H7 (cell line): ENCODE data around the gene DTX2. TPM values are rescaled to one million over a fixed set of nuclear protein-coding genes. Genes with fewer than 3 reads are reported as not detected.
"Not testable (repeated sequence)": the region's sequence is repeated elsewhere in the genome, so short reads cannot be mapped to it uniquely, and the experiment has no call there.

Source experiments
- DNase-seq: peaks from one replicate; pipeline ENCODE4 v3.0.0; 2012
- H3K27me3 ChIP-seq: 2 replicates; pipeline ENCODE4 v1.6.0; 2011; ENCODE audit warnings: mild to moderate bottlenecking, low read length; ENCODE audit not compliant: control insufficient read depth, insufficient read depth
- H3K36me3 ChIP-seq: replicated peaks from 2 replicates; pipeline ENCODE4 v1.5.1; 2011; ENCODE audit warnings: low read length; ENCODE audit not compliant: control insufficient read depth, insufficient read depth
- H3K4me3 ChIP-seq: 2 replicates; pipeline ENCODE4 v1.5.1; 2011; ENCODE audit warnings: low read depth, mild to moderate bottlenecking, control low read depth, low read length, moderate library complexity; ENCODE audit not compliant: insufficient read depth
- total RNA-seq: library from RNA; depleted of rRNA; stranded (reverse); fragments of >200 nt; shearing (Covaris generic); gene quantifications from 2 replicates; pipeline ENCODE4 v1.2.3, GENCODE V29; 2014; rRNA removed

Gene DTX2
- total RNA-seq, 1 experiment from 2014 or later = 31.3 TPM

DNA sequence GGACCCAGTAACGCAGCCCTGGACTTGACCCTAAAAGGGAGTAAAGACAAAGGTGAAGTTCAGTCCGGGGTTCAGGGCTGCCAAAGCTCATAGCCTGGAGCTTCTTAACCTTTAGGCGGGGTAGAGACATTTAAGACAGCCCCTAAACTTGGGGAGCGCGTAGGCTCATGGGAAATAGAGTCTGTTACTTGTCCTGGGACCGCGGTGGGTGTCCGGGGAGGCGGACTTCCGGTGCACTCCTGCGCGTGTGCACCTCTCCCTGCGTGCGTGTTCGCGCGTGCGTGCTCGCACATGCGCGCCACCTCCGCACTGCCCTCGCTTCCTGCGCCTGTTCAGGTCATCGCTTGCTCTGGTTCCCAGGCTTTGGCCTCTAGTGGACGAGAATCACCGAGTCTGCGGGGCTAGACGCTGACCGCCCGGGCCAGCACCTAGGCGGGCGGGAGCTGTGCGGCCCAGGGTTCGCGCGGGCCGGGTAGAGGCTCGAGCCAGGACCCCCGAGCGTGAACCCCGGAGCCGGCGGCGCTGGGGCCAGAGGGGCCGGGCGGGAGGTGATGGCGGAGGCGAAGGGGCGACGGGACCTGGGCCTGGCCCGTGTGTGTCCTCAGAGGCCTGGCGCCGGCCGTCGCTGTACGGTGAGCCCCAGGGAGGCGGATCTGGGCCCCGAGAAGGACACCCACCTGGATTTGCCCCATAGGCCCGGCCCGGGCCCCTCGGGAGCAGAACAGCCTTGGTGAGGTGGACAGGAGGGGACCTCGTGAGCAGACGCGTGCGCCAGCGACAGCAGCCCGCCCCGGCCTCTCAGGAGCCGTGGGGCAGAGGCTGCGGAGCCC is 87.7 kb downstream of the DTX2 start:
- H3K4me3 ChIP-seq = peak overlapping the region; percentile 76
- peak; percentile 76 for DNase-seq

DNA sequence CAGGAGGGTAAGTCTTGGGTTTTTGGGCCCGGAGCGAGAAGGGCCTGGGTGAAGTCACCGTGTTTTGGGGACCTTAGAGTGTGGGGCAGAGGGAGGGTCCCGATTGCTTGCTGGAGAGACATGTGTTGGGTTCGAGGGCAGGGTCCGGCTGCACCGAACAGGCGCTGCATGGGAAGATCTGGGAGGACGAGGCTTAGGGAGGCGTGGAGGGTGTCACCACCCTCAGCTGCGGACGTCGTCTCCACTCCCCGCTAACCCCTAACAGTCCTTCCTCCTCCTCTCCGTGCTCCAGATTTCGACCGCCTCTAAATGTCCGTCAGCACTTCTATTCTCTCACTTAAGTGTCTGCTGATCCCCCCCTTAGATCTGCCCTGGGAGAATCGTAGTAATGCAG is 88.3 kb downstream of the DTX2 start:
- DNase-seq, H3K36me3 ChIP-seq: not testable (repeated sequence)

More for the DNA sequence above, 87.7 kb downstream of the DTX2 start:
- not testable (repeated sequence) for H3K36me3 ChIP-seq, H3K27me3 ChIP-seq

DNA sequence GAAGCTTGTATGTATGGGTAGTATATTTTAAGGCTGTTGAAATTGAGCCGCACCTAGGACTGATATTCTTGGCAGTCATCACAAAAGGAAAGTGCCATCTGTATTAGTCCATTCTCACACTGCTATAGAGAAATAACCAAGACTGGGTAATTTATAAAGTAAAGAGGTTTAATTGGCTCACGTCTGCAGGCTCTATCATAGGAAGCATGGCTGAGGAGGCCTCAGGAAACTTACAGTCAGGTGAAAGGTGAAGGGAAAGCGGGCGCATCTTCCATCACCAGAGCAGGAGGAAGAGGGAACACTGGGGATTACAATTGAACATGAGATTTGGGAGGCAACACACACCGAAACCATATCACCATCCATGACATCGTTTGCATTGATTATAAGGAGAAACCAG is 90.5 kb downstream of the DTX2 start:
- H3K36me3 ChIP-seq, H3K27me3 ChIP-seq, H3K4me3 ChIP-seq, DNase-seq: not testable (repeated sequence)

More for the DNA sequence above, 88.3 kb downstream of the DTX2 start:
- H3K4me3 ChIP-seq = peak overlapping the region; percentile 76
- not testable (repeated sequence) for H3K27me3 ChIP-seq

Other genes with a start within 250 kb of the DTX2 start
- gene HSPB1, start 159.0 kb upstream of the DTX2 start, total RNA-seq = 62.3 and 80.7 TPM in 2 replicates
- 83.2 and 91.8 TPM in 2 replicates for gene YWHAG, start 102.7 kb upstream of the DTX2 start, total RNA-seq
- gene SSC4D, start 52.0 kb upstream of the DTX2 start, total RNA-seq = 19.6 and 25.5 TPM in 2 replicates
- 5.3 and 6.9 TPM in 2 replicates for gene ZP3, start 36.8 kb upstream of the DTX2 start, total RNA-seq
- gene UPK3B, start 48.8 kb downstream of the DTX2 start, total RNA-seq = 0.07 TPM in 1 of 2 replicates, not detected in the other
- gene SPDYE16, start 81.6 kb downstream of the DTX2 start, total RNA-seq = not detected in 2 replicates
- gene POMZP3, start 165.6 kb downstream of the DTX2 start, total RNA-seq = 9.7 and 11.0 TPM in 2 replicates